Neural crest cell (in vitro differentiated cells): Measurements from ENCODE around the gene DCTN5. TPM values are rescaled to one million over a fixed set of nuclear protein-coding genes. Genes with fewer than 3 reads are reported as not detected.
"Not testable (repeated sequence)": the region's sequence is repeated elsewhere in the genome, so short reads cannot be mapped to it uniquely, and the experiment has no call there.

ENCODE experiments used
- DNase-seq: peaks from one replicate; pipeline ENCODE4 v3.0.0; 2021; ENCODE audit warnings: low read depth, mixed read lengths, low spot score
- H3K27ac Mint-ChIP-seq: one replicate; pipeline ENCODE4 v1.8.0; 2021; ENCODE audit warnings: mild to moderate bottlenecking, mixed read lengths; ENCODE audit not compliant: unreplicated experiment
- H3K27me3 Mint-ChIP-seq: 2 replicates; pipeline ENCODE4 v1.8.0; 2021; ENCODE audit warnings: low read depth, mild to moderate bottlenecking, mixed read lengths
- H3K36me3 Mint-ChIP-seq: 2 replicates; pipeline ENCODE4 v1.8.0; 2021; ENCODE audit warnings: low read depth, mild to moderate bottlenecking, mixed read lengths
- H3K4me1 Mint-ChIP-seq: 2 replicates; pipeline ENCODE4 v1.8.0; 2021; ENCODE audit warnings: mixed read lengths
- H3K4me3 Mint-ChIP-seq: one replicate; pipeline ENCODE4 v1.8.0; 2021; ENCODE audit warnings: mild to moderate bottlenecking, mixed read lengths
- H3K9me3 Mint-ChIP-seq: 2 replicates; pipeline ENCODE4 v1.8.0; 2021; ENCODE audit warnings: mixed read lengths
- CTCF ChIP-seq: fragments of 200-600 bp; sonication (generic); conservative IDR thresholded peaks from 2 replicates; pipeline ENCODE4 v1.5.0; 2021; ENCODE audit warnings: antibody characterized with exemption, mild to moderate bottlenecking
- total RNA-seq: library from RNA; stranded (reverse); gene quantifications from 2 replicates; pipeline ENCODE4 v1.2.1, GENCODE V29; 2021

The DCTN5 gene
- total RNA-seq, 1 donor from 2014 or later, result 96.7 TPM

- H3K4me3 Mint-ChIP-seq, result no peak overlapping the region
- H3K27ac Mint-ChIP-seq, result no peak overlapping the region
- no peak for TF ChIP-seq CTCF
- H3K36me3 Mint-ChIP-seq, result no peaks in the 10 kb centered on the region
- no peaks in the 10 kb centered on the region for H3K4me1 Mint-ChIP-seq
- H3K9me3 Mint-ChIP-seq, result peaks cover 3% of the 10 kb centered on the region
- DNase-seq, result no peak
- H3K27me3 Mint-ChIP-seq, result peaks cover 45% of the 10 kb centered on the region
Observed at GRCh38 chr16:23710504-23710903, 69.2 kb downstream of the DCTN5 start.

- Mint-ChIP-seq H3K27me3 (peaks cover 52% of the 10 kb centered on the region), H3K9me3 (peaks cover 3% of the 10 kb centered on the region), H3K4me1 (no peaks in the 10 kb centered on the region), H3K27ac (no peak overlapping the region), H3K36me3 (no peaks in the 10 kb centered on the region), H3K4me3 (no peak overlapping the region)
- no peak for TF ChIP-seq CTCF
- no peak for DNase-seq
Observed at GRCh38 chr16:23711785-23712184, 70.5 kb downstream of the DCTN5 start.

- Mint-ChIP-seq H3K36me3 (no peaks in the 10 kb centered on the region), H3K4me3 (no peak within 1 kb of the TSS), H3K9me3 (peaks cover 3% of the 10 kb centered on the region), H3K27ac (no peak within 1 kb of the TSS), H3K4me1 (no peaks in the 10 kb centered on the region), H3K27me3 (peaks cover 63% of the 10 kb centered on the region)
- no peak for DNase-seq
- no peak for TF ChIP-seq CTCF
Observed at GRCh38 chr16:23712976-23713375, 71.7 kb downstream of the DCTN5 start, which contains the start of gene ERN2. Gene ERN2 (minus strand): TSS chr16:23713222. CDS start chr16:23713187, 35 bp downstream.

- Mint-ChIP-seq H3K27me3 (peaks cover 58% of the 10 kb centered on the region), H3K4me1 (no peaks in the 10 kb centered on the region), H3K9me3 (no peaks in the 10 kb centered on the region), H3K36me3 (no peaks in the 10 kb centered on the region), H3K27ac (no peak overlapping the region), H3K4me3 (no peak overlapping the region)
- no peak for TF ChIP-seq CTCF
- DNase-seq, result no peak
Observed at GRCh38 chr16:23716484-23716883, 75.2 kb downstream of the DCTN5 start.

- not testable (repeated sequence) for H3K36me3 Mint-ChIP-seq, H3K27ac Mint-ChIP-seq, H3K4me3 Mint-ChIP-seq
Observed at GRCh38 chr16:23722613-23723240, 81.5 kb downstream of the DCTN5 start.

GRCh38 chr16:23724096-23724784 lies 83.0 kb downstream of the DCTN5 start:
- no peak overlapping the region for H3K4me3 Mint-ChIP-seq
- no peak overlapping the region for H3K27ac Mint-ChIP-seq
- H3K27me3 Mint-ChIP-seq, result peaks cover 11% of the 10 kb centered on the region
- TF ChIP-seq CTCF, result no peak
- peaks cover 2% of the 10 kb centered on the region for H3K9me3 Mint-ChIP-seq
- H3K4me1 Mint-ChIP-seq, result peaks cover 5% of the 10 kb centered on the region
- no peaks in the 10 kb centered on the region for H3K36me3 Mint-ChIP-seq
- no peak for DNase-seq

More at GRCh38 chr16:23722613-23723240, 81.5 kb downstream of the DCTN5 start:
- H3K9me3 Mint-ChIP-seq, H3K4me1 Mint-ChIP-seq, DNase-seq: not testable (repeated sequence)
- peaks cover 21% of the 10 kb centered on the region for H3K27me3 Mint-ChIP-seq
